Measurements from ENCODE around the gene CASZ1.

CASZ1 gene

DNA sequence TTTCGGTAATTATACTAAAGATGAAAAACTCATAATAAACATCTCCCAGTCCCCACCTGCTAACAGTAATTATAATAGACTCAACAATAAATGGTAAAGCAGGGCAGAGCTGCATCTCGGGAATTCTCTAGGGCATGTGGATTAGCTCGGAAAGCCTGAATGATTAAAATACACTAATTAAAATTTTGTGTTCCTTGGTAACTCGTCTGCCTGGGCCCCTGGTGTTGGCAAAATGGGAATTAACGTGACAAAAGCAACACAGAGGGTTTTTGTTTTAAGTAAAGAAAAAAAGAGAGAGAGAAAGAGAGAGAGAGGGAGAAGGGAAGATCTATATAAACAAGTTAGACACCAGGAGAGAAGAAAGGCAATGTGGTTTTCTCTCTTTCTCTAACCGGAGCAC, 62.1 kb downstream of the CASZ1 start:
- Mint-ChIP-seq H3K4me1 (peaks cover 34% of the 10 kb centered on the region), H3K36me3 (ENCODE audit: low read depth) (no peaks in the 10 kb centered on the region), H3K27me3 (ENCODE audit: low read depth) (peaks cover 51% of the 10 kb centered on the region), H3K4me3 (no peak overlapping the region), H3K9me3 (no peaks in the 10 kb centered on the region), H3K27ac (peak overlapping the region in 2 of 3 experiments; percentile 2 to 34)
- TF ChIP-seq, protein P1, sequence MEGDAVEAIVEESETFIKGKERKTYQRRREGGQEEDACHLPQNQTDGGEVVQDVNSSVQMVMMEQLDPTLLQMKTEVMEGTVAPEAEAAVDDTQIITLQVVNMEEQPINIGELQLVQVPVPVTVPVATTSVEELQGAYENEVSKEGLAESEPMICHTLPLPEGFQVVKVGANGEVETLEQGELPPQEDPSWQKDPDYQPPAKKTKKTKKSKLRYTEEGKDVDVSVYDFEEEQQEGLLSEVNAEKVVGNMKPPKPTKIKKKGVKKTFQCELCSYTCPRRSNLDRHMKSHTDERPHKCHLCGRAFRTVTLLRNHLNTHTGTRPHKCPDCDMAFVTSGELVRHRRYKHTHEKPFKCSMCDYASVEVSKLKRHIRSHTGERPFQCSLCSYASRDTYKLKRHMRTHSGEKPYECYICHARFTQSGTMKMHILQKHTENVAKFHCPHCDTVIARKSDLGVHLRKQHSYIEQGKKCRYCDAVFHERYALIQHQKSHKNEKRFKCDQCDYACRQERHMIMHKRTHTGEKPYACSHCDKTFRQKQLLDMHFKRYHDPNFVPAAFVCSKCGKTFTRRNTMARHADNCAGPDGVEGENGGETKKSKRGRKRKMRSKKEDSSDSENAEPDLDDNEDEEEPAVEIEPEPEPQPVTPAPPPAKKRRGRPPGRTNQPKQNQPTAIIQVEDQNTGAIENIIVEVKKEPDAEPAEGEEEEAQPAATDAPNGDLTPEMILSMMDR (IDR thresholded peaks at IDR 0.05; ENCODE audit: unreplicated experiment in 3 of 3), result no peak

DNA sequence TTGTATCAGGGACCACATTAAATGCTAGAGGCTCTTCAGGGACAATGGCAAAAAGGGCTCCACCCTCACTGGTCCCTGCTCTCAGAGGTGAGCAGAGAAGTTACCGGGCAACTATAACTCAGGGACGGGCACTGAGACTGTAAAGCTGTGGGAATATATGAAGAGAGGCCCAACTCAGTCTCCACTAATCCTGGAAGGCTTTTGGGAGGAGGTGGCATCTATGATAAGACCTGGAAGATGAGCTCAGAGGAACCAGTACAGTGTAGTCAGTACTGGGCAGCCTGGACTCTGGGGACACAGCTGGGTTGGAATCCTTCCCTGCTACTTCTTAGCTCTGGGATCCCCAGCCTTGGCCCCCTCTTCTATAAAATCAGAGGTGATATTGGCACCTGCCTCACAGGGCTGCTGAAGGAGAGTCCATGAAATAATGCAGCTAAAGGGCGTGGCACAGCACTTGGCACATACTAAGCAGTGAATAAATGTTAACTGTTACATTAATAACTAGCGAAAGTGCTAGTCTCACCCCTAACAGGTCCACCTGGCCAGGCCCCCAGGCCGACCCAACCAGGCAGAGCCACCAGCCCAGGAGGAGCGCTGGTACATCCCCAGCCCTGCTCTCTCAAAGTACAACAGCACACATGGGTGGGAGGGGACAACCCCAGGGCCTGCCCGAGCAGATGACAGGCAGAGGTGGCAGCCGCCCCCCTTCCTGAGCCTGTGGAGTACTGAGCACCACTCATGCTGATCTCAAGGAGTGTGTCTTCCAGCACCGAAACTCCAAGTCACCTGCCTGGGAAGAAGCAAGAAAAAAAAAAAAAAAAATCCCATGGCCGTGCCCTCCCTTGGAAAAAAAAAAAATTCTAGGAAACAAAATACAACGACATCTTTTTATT, 62.7 kb downstream of the CASZ1 start:
- no peak overlapping the region for H3K4me3 Mint-ChIP-seq
- peaks cover 49% of the 10 kb centered on the region for H3K27me3 Mint-ChIP-seq (ENCODE audit: low read depth)
- H3K9me3 Mint-ChIP-seq, result no peaks in the 10 kb centered on the region
- H3K4me1 Mint-ChIP-seq, result peaks cover 31% of the 10 kb centered on the region
- H3K27ac Mint-ChIP-seq, result no peak overlapping the region
- H3K36me3 Mint-ChIP-seq (ENCODE audit: low read depth), result no peaks in the 10 kb centered on the region
- TF ChIP-seq, protein P1 (IDR thresholded peaks at IDR 0.05; ENCODE audit: unreplicated experiment in 3 of 3), result no peak

DNA sequence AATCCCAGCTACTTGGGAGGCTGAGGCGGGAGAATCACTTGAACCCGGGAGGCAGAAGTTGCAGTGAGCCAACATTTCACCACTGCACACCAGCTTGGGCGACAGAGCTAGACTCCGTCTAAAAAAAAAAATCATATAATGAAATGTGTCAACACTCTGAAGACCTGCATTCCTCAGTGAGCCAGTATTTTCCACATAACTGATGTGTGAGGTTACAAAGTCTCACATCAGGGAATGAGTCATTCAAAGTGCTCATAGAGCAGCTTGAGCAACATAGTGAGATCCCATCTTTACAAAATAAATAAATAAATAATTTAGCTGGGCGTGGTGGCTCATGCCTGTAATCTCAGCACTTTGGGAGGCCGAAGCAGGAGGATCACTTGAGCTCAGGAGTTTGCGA, 65.5 kb downstream of the CASZ1 start:
- no peak overlapping the region for H3K27ac Mint-ChIP-seq
- no peaks in the 10 kb centered on the region for H3K36me3 Mint-ChIP-seq (ENCODE audit: low read depth)
- H3K4me1 Mint-ChIP-seq, result peaks cover 43% of the 10 kb centered on the region
- no peaks in the 10 kb centered on the region for H3K9me3 Mint-ChIP-seq
- H3K27me3 Mint-ChIP-seq (ENCODE audit: low read depth), result peaks cover 48% of the 10 kb centered on the region
- no peak overlapping the region for H3K4me3 Mint-ChIP-seq
- TF ChIP-seq, protein P1 (IDR thresholded peaks at IDR 0.05; ENCODE audit: unreplicated experiment in 3 of 3), result no peak

DNA sequence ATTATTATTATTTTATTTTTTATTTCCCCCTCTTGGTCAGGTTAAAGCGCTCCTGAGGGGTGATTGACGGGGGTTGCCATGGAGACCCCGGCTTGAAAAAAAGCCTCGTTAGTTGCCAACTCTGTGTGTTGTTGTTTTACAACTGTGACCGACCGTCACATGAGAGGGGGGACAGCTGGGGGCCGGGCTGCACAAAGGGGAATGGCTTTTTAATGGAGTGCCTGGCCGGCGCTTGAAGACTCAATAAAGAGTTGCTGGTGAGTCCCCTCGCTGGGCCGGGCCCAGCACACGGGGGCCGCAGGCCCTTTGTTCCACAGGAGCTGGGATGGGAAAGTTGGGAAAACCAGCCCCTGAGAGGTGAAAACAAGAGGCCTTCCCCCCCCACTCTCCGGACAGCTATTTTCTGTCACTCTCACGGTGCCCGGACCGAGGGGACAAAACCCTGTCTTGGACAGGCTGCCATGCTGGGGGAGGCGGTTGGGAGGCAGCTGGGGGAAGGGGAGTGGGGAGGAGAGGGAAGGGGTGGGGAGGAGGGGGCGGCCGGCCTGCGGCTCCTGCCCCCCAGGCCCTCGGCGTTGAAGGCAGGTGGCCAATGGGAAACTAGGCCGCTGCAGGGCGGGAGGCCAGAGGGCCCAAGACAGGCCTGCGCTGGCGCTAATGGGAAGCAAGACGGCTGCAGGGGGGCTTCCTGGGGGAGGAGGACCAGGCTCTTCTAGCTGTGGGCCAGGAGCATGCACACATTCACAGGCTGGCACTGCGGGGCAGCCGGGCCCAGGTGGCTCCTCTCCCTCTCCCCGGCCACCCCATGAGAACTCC, 67.6 kb downstream of the CASZ1 start:
- TF ChIP-seq, protein P1 (IDR thresholded peaks at IDR 0.05; ENCODE audit: unreplicated experiment in 3 of 3), result no peak
- H3K27me3 Mint-ChIP-seq (ENCODE audit: low read depth), result peaks cover 40% of the 10 kb centered on the region
- H3K4me3 Mint-ChIP-seq, result peak overlapping the region in 2 of 3 experiments; percentile 4 to 14
- no peaks in the 10 kb centered on the region for H3K9me3 Mint-ChIP-seq
- no peaks in the 10 kb centered on the region for H3K36me3 Mint-ChIP-seq (ENCODE audit: low read depth)
- H3K4me1 Mint-ChIP-seq, result peaks cover 56% of the 10 kb centered on the region
- H3K27ac Mint-ChIP-seq, result peak overlapping the region; percentile 68 to 91 (median 82)

DNA sequence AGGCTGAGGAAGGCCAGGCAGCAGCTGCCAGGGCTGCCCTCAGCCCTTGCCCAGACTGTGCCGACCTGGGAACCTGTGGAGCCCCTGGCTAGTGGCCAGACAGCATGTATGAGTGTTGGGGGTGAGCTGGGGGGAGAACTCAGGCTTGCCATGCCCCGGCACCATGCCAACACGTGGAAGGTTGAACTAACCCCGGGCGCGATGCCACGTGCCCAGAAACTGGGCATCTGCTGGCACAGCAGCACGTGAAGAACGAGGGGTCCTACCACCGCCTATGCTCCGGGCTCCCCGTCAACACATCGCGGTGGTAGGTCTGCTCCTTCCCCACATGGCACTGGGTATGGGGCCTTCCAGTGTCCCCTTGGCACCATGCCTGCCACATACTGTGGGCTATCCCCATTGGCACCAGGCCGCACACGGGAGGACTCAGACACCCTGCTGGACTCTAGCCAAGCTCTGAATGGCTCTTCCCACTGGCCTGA, 68.7 kb downstream of the CASZ1 start:
- H3K4me1 Mint-ChIP-seq, result peaks cover 54% of the 10 kb centered on the region
- no peaks in the 10 kb centered on the region for H3K9me3 Mint-ChIP-seq
- TF ChIP-seq, protein P1 (IDR thresholded peaks at IDR 0.05; ENCODE audit: unreplicated experiment in 3 of 3), result no peak

More for the DNA sequence above, 68.7 kb downstream of the CASZ1 start:
- Mint-ChIP-seq H3K4me3 (no peak overlapping the region), H3K27me3 (ENCODE audit: low read depth) (peaks cover 39% of the 10 kb centered on the region), H3K27ac (peak overlapping the region in 1 of 3 experiments; percentile 68), H3K36me3 (ENCODE audit: low read depth) (no peaks in the 10 kb centered on the region)

All from nephron (organoid).